ENCODE results near the gene RTN4.

RTN4 gene

GRCh38 chr2:54967759-54968365, 82.4 kb downstream of the RTN4 start:
- in situ Hi-C loops (cut with MboI; ENCODE audit: low sequenced_read_pairs, unreplicated experiment), result no loop called here
- TF ChIP-seq CTCF (IDR thresholded peaks at IDR 0.05; ENCODE audit: borderline replicate concordance, control extremely low read depth, extremely low read depth, insufficient read depth, missing control alignments), result no peak
- no peak for DNase-seq (ENCODE audit: low spot score)

- no peak for TF ChIP-seq CTCF (IDR thresholded peaks at IDR 0.05; ENCODE audit: borderline replicate concordance, control extremely low read depth, extremely low read depth, insufficient read depth, missing control alignments)
- DNase-seq (ENCODE audit: low spot score), result no peak
- in situ Hi-C loops (cut with MboI; ENCODE audit: low sequenced_read_pairs, unreplicated experiment), result no loop called here
These were observed 83.0 kb downstream of the RTN4 start for GRCh38 chr2:54967269-54967668.

GRCh38 chr2:54966837-54967236, 83.4 kb downstream of the RTN4 start:
- in situ Hi-C loops (cut with MboI; ENCODE audit: low sequenced_read_pairs, unreplicated experiment), result no loop called here
- TF ChIP-seq CTCF (IDR thresholded peaks at IDR 0.05; ENCODE audit: borderline replicate concordance, control extremely low read depth, extremely low read depth, insufficient read depth, missing control alignments), result no peak
- DNase-seq (ENCODE audit: low spot score), result no peak

GRCh38 chr2:54966165-54966832, 84.0 kb downstream of the RTN4 start:
- DNase-seq (ENCODE audit: low spot score), result no peak
- no peak for TF ChIP-seq CTCF (IDR thresholded peaks at IDR 0.05; ENCODE audit: borderline replicate concordance, control extremely low read depth, extremely low read depth, insufficient read depth, missing control alignments)
- in situ Hi-C loops (cut with MboI; ENCODE audit: low sequenced_read_pairs, unreplicated experiment), result no loop called here

- in situ Hi-C loops (cut with MboI; ENCODE audit: low sequenced_read_pairs, unreplicated experiment), result no loop called here
- DNase-seq (ENCODE audit: low spot score), result no peak
These were observed 84.8 kb downstream of the RTN4 start for GRCh38 chr2:54965425-54965824.

GRCh38 chr2:54964816-54965215, 85.4 kb downstream of the RTN4 start:
- no peak for TF ChIP-seq CTCF (IDR thresholded peaks at IDR 0.05; ENCODE audit: borderline replicate concordance, control extremely low read depth, extremely low read depth, insufficient read depth, missing control alignments)
- in situ Hi-C loops (cut with MboI; ENCODE audit: low sequenced_read_pairs, unreplicated experiment), result no loop called here
- no peak for DNase-seq (ENCODE audit: low spot score)

More at GRCh38 chr2:54965425-54965824, 84.8 kb downstream of the RTN4 start:
- no peak for TF ChIP-seq CTCF (IDR thresholded peaks at IDR 0.05; ENCODE audit: borderline replicate concordance, control extremely low read depth, extremely low read depth, insufficient read depth, missing control alignments)

Measured in GM13976 (cell line).